ENCODE results near the gene ZNF630.
A peak's percentile ranks its signal among the peaks of the same experiment; 100 is the strongest.
"Not testable (repeated sequence)": the region's sequence is repeated elsewhere in the genome, so short reads cannot be mapped to it uniquely, and the experiment has no call there.

Gene ZNF630
- total RNA-seq: 0.91 to 9.6 (median 2.7) reads per million in 9 experiments

DNA sequence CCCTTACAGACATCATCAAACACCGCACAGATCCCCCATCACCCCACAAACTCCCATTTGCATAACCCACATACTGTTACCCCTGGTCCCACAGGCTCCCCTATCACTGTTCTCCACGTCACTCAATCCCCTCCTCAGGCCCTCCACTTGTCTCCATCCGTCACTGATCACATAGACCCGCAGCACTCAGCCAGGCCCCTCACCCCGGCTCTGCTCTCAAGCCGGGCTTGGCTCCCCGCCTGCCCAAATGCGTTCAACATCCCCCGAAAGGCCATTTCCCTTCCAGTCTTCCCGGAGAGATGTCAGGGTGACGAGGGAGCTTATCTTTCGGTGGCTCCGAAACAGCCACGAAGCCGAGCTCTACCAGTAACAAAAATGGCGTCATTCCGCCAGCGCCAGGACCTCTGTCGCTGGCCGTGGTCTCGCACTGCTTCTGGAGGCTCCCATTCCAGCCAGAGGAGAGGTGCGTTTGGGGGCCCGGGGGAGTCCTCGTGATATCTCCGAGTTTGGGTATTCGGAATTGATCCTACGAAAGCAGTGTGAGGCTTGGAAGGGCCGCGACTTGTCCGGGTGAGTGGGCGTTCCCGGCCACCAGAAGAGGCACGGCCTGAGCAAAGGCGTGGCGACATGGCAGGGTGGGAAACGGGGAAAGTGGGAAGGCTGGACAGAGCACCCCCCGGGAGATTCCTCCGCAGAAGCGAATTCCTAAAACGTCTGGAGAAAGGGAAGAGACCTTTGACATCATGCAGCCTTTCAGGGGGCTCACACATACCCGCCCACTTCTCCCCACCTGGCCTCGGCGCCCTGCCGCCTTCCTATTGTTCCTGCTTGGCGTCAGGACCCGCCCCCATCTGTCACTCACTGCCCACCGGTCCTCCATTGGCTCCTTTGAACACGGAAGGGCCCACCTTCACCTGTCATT lies at the start of gene ZNF630:
TSS of gene ZNF630 (minus strand) at position 577 of the 922 bp plus-strand sequence. CDS start 4,754 bp downstream, outside the sequence.
- ATAC-seq (replicated peaks): peak; percentile 89
- no peaks in the 10 kb centered on the region for H3K27me3 Mint-ChIP-seq
- H3K9me3 Mint-ChIP-seq: no peaks in the 10 kb centered on the region
- peak within 1 kb of the TSS; percentile 93 to 98 for H3K4me3 Mint-ChIP-seq
- no peaks in the 10 kb centered on the region for H3K36me3 Mint-ChIP-seq (ENCODE audit: insufficient read depth)
- H3K4me1 Mint-ChIP-seq (ENCODE audit: low read depth in 2 of 2): peaks cover 9 to 10% of the 10 kb centered on the region in 2 donors
- peak within 1 kb of the TSS; percentile 93 to 97 for H3K27ac Mint-ChIP-seq
- DNase-seq: peak; percentile 20 to 24 (median 21)

DNA sequence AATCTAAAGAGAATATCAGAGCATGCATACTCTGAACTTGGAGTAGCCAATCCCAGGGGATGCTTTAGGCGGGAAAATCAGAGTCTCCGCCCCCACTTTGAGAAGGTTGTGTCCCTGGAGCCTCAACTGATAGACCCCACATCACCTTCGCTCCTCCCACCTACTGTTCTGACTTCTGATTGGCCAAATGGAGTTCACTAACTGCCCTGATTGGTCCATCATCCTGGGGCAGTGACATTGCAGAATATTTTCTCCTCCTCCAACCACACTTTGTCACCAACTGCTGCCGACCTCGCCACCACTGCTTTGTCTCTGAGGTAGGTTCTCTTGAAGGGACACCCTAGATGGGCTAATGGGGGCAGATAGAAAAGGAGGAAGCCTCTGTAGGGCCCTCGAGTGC lies 36.3 kb upstream of the ZNF630 start:
- no peak for ATAC-seq (replicated peaks)
- peaks cover 5% of the 10 kb centered on the region for H3K36me3 Mint-ChIP-seq (ENCODE audit: insufficient read depth)
- H3K9me3 Mint-ChIP-seq: no peaks in the 10 kb centered on the region
- no peak overlapping the region for H3K27ac Mint-ChIP-seq
- no peaks in the 10 kb centered on the region for H3K27me3 Mint-ChIP-seq
- no peak for DNase-seq
- H3K4me3 Mint-ChIP-seq: no peak overlapping the region
- H3K4me1 Mint-ChIP-seq (ENCODE audit: low read depth in 2 of 2): no peaks in the 10 kb centered on the region

DNA sequence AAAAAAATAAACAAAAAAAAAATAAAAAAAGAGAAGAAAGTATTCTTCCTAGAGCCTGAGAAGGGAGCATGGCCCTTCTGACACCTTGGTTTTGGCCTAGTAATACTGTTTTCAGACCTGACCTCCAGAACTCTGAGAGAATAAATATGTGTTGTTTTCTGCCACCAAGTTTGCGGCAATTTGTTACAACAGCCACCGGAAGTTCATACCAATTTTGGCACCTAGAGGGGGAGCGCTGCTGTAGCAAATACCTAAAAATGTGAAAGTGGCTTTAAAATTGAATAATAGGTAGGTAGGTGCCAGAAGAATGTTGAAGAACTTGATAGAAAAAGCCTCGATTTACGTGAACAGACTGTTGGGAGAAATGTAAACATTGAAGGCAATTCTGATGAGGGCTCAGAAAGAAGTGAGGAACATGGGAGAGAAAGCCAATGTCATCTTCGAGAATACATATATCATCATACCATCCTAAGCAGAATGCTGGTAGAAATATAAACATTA lies 31.5 kb upstream of the ZNF630 start:
- no peak for ATAC-seq (replicated peaks)
- H3K4me3 Mint-ChIP-seq: no peak overlapping the region
- H3K4me1 Mint-ChIP-seq (ENCODE audit: low read depth in 2 of 2): no peaks in the 10 kb centered on the region
- H3K27ac Mint-ChIP-seq: no peak overlapping the region
- no peak for DNase-seq
- H3K27me3 Mint-ChIP-seq: no peaks in the 10 kb centered on the region
- no peaks in the 10 kb centered on the region for H3K9me3 Mint-ChIP-seq
- H3K36me3 Mint-ChIP-seq (ENCODE audit: insufficient read depth): peaks cover 5% of the 10 kb centered on the region

DNA sequence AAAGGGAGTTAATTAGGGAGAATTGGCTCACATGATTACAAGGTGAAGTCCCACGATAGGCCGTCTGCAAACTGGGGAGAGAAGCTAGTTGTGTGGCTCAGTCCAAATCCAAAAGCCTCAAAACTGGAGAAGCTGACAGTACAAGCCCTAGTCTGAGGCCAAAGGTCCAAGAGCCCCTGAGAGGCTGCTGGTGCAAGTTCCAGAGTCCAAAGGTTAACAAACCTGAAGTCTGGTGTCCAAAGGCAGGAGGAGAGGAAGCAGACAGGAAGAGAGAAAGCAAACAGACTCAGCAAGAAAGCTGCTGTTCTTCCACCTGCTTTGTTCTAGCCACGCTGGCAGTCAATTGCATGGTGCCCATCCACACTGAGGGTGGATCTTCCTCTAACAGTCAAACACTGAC lies 30.0 kb upstream of the ZNF630 start:
- H3K4me3 Mint-ChIP-seq: no peak overlapping the region
- no peaks in the 10 kb centered on the region for H3K9me3 Mint-ChIP-seq
- no peak overlapping the region for H3K27ac Mint-ChIP-seq
- no peak for DNase-seq
- no peak for ATAC-seq (replicated peaks)
- no peaks in the 10 kb centered on the region for H3K27me3 Mint-ChIP-seq
- H3K4me1 Mint-ChIP-seq (ENCODE audit: low read depth in 2 of 2): no peaks in the 10 kb centered on the region
- H3K36me3 Mint-ChIP-seq (ENCODE audit: insufficient read depth): peaks cover 5% of the 10 kb centered on the region

DNA sequence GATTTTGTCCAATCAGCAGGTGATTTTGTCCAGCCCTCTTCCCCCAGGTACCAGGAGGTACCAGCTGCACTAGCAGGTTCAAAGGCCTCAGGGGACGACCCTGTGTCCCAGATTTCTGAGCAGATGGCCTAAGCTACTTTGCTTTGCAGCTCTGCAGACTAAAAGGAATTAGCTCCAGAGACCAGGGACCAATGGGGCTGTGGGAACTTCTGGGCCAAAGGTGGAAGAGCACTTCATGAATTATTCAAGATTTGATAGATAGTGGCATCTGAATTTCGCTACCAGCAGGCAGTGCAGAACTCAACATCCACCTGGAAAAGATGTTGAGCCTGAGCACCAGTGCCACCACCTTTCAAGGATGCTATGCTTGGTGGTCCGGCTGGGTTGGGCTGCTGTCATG lies 21.1 kb upstream of the ZNF630 start:
- H3K36me3 Mint-ChIP-seq (ENCODE audit: insufficient read depth); H3K27ac Mint-ChIP-seq; H3K4me1 Mint-ChIP-seq (ENCODE audit: low read depth in 2 of 2): not testable (repeated sequence)

DNA sequence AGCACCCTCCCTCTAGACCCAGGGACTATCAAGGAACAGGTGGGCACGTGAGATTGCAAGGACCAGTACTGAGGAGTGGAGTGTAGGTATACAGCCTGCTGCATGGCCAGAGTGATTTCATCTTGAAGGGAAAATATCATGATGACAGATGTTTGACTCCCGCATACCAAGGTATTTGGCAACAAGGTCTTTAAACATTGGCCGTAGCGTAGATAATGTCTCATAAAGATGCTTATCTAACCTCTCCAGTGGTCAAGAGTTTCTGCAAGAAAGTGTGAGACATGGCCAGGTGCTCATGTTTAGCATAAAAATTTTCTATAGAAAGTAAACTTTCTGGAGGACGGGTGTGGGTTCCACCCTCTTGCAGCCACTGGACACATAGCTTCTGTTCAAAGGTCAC lies 18.7 kb upstream of the ZNF630 start:
- no peak for ATAC-seq (replicated peaks)
- Mint-ChIP-seq H3K9me3 (no peaks in the 10 kb centered on the region), H3K4me3 (no peak overlapping the region), H3K27me3 (no peaks in the 10 kb centered on the region), H3K27ac (no peak overlapping the region), H3K36me3 (ENCODE audit: insufficient read depth) (no peaks in the 10 kb centered on the region), H3K4me1 (ENCODE audit: low read depth in 2 of 2) (no peaks in the 10 kb centered on the region)
- no peak for DNase-seq

More for the DNA sequence above, 21.1 kb upstream of the ZNF630 start:
- H3K9me3 Mint-ChIP-seq; H3K27me3 Mint-ChIP-seq; H3K4me3 Mint-ChIP-seq; ATAC-seq (replicated peaks); DNase-seq: not testable (repeated sequence)

DNA sequence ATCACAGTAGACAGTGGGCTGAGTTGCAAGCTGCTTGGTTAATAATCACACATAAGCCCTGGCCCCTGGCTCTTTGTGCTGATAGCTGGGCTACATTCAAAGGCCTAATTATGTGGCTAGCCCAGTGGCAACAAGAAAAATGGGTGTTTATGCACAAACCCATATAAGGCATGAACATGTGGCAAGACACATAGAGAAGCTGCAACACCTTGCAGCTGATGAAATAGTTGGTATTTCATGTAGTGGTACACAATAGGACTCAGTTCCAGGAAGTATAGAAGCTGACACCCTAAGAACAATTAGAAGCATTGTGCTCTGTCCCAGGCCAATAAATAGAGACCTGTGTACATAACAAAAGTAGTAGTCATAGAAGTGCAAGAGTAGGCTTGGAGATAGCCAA lies 14.6 kb upstream of the ZNF630 start:
- ATAC-seq (replicated peaks) (no peak), DNase-seq (no peak)
- H3K4me1 Mint-ChIP-seq (ENCODE audit: low read depth in 2 of 2): no peaks in the 10 kb centered on the region
- no peaks in the 10 kb centered on the region for H3K27me3 Mint-ChIP-seq
- H3K9me3 Mint-ChIP-seq: no peaks in the 10 kb centered on the region
- no peak overlapping the region for H3K4me3 Mint-ChIP-seq
- no peak overlapping the region for H3K27ac Mint-ChIP-seq
- no peaks in the 10 kb centered on the region for H3K36me3 Mint-ChIP-seq (ENCODE audit: insufficient read depth)

DNA sequence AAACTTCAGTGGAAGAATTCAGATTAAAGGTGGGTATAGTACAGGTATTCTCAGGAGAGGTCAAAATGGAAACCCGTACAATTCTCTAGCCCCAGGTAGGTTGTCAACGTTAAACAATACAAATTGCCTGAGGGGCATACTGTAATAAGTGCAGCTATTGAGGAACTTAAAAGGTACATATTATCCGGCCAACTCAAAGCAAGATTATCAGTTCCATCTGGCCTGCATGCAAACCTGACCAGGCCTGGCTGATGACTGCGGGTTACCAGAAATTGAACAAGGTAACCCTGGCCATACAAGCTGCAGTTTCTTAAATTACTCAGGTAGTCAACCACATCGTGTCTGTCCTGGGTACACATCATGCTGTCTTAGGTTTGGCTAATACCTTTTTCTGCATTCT lies 12.3 kb upstream of the ZNF630 start:
- Mint-ChIP-seq H3K4me3 (no peak overlapping the region), H3K4me1 (ENCODE audit: low read depth in 2 of 2) (no peaks in the 10 kb centered on the region), H3K36me3 (ENCODE audit: insufficient read depth) (no peaks in the 10 kb centered on the region), H3K27me3 (no peaks in the 10 kb centered on the region), H3K27ac (no peak overlapping the region), H3K9me3 (no peaks in the 10 kb centered on the region)
- no peak for DNase-seq
- ATAC-seq (replicated peaks): no peak

DNA sequence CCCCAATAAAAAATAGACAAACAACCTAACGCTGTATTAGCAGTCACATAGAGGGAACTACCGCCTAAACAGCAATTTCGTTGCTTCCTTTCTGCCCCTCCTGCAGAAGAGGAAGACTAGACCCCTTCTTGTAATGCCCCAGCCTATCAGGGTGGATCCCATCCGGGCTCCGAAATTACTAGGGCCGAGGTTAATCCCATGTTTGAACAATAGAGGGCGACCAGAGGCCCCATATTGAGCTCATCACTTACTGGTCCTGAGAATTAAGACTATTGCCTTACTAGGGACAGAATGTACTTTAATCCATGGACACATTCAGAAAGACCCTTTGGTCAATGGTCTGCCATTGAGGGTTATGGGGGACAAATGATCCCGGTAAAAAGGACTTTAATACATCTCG lies 11.8 kb upstream of the ZNF630 start:
- Mint-ChIP-seq H3K27ac (peak overlapping the region in 1 of 2 donors; percentile 66), H3K36me3 (ENCODE audit: insufficient read depth) (no peaks in the 10 kb centered on the region), H3K9me3 (no peaks in the 10 kb centered on the region), H3K4me3 (no peak overlapping the region), H3K27me3 (no peaks in the 10 kb centered on the region), H3K4me1 (ENCODE audit: low read depth in 2 of 2) (no peaks in the 10 kb centered on the region)
- ATAC-seq (replicated peaks) (peak; percentile 63), DNase-seq (peak; percentile 10 to 29 (median 17))

DNA sequence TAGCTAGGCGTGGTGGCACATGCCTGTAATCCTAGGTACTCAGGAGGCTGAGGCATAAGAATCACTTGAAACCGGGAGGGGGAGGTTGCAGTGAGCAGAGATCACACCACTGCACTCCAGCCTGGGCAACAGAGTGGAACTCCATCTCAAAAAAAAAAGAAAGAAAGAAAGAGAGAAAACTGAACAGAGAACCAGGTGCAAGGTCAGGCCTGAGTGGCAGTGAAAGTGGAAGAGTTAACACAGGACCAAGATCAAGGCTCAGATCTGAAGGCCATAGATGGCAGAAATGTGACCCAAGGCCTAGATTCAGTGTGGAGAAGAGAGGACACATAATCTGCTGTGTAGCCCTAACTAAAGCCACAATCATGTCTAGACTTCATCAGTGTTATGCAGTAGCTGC lies 4.9 kb upstream of the ZNF630 start:
- Mint-ChIP-seq H3K9me3 (no peaks in the 10 kb centered on the region), H3K27ac (peak overlapping the region in 1 of 2 donors; percentile 51), H3K4me3 (no peak overlapping the region), H3K36me3 (ENCODE audit: insufficient read depth) (no peaks in the 10 kb centered on the region), H3K4me1 (ENCODE audit: low read depth in 2 of 2) (peaks cover 0 to under 1% of the 10 kb centered on the region in 2 donors), H3K27me3 (no peaks in the 10 kb centered on the region)
- ATAC-seq (replicated peaks) (no peak), DNase-seq (no peak)

DNA sequence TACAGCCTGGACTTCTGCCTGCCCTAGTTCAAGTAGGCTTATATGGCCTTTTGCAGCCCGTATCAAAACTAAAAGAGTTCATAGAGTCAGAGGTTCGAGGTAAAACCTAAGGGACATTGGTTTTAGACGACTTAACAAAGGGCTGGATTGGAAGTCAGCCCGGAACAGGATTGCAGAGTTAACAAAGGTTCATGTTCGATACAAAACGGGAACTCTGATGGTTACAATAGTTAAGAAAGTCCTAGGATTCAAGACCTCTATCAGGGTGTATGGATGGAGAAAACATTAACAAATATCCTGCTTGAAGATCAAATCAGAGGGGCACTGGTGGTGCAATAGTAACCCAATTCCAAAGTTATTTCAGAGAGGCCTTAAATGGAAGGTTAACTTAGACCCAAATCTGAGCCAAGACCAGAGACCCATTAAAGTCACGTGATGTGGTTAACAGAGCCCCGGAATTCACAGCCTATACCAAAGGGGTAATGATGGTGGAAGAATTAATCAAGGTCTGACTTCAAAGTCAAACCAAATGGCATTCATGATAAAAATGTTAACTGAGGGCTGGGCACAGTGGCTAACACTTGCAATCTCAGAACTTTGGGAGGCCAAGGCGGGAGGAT lies 656 bp upstream of the ZNF630 start:
- peak overlapping the region; percentile 93 to 98 for H3K4me3 Mint-ChIP-seq
- H3K27me3 Mint-ChIP-seq: no peaks in the 10 kb centered on the region
- H3K36me3 Mint-ChIP-seq (ENCODE audit: insufficient read depth): no peaks in the 10 kb centered on the region
- DNase-seq: no peak
- no peaks in the 10 kb centered on the region for H3K9me3 Mint-ChIP-seq
- no peak for ATAC-seq (replicated peaks)
- peak overlapping the region; percentile 93 to 97 for H3K27ac Mint-ChIP-seq
- H3K4me1 Mint-ChIP-seq (ENCODE audit: low read depth in 2 of 2): peaks cover 9 to 10% of the 10 kb centered on the region in 2 donors

DNA sequence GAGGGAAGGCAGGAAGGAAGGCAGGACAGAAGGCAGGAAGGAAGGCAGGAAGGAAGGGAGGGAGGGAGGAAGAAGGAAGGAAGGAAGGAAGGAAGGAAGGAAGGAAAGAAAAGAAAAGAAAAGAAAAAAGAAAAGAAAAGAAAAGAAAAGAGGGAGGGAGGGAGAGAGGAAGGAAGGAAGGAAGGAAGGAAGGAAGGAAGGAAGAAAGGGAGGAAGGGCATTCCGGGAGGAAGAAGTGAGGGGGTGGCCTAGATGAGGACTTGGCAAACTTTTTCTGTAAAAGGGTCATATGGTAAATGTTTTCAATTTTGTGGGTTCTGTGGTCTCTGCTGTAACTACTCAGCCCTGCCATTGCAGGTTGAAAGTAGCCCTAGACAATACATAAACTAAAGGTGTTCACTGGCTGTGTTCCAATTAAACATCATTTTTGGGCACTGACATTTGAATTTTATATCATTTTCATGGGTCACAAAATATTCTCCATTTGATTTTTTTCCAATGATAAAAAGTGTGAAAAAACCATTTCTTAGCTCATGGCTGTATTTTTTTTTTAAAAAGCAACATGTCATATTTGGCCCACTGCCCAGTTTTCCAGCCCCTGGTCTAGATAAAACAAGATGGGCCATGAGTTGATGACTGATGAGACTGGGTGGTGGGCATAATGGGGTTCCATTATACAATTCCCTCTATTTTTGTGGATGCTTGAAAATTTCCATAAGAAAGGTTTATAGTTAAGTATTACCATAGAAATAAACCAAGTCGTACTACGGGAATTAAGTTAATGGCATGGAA lies 3.1 kb downstream of the ZNF630 start:
- Mint-ChIP-seq H3K27me3 (no peaks in the 10 kb centered on the region), H3K4me1 (ENCODE audit: low read depth in 2 of 2) (peaks cover 9 to 10% of the 10 kb centered on the region in 2 donors), H3K9me3 (no peaks in the 10 kb centered on the region), H3K27ac (peak overlapping the region in 1 of 2 donors; percentile 90), H3K36me3 (ENCODE audit: insufficient read depth) (no peaks in the 10 kb centered on the region), H3K4me3 (no peak overlapping the region)
- DNase-seq (no peak), ATAC-seq (replicated peaks) (no peak)

DNA sequence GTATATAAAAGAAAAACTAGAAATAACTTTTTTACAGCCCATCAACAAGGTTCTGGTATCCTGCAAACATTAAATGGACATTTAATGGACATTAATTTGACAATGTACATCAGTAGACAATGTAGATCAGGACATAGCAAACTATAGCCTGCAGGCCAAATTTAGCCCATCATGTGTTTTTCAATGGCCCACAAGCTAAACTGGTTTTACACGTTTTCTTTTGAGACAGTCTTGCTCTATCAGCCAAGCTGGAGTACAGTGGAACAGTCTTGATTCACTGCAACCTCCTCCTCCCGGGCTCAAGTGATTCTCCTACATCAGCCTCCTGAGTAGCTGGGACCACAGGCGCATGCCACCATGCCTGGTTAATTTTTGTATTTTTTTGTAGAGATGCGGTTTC lies 7.2 kb downstream of the ZNF630 start:
- Mint-ChIP-seq H3K27ac (no peak overlapping the region), H3K27me3 (no peaks in the 10 kb centered on the region), H3K4me3 (no peak overlapping the region), H3K9me3 (no peaks in the 10 kb centered on the region), H3K4me1 (ENCODE audit: low read depth in 2 of 2) (peaks cover 0 to 2% of the 10 kb centered on the region in 2 donors), H3K36me3 (ENCODE audit: insufficient read depth) (peaks cover 10% of the 10 kb centered on the region)
- no peak for ATAC-seq (replicated peaks)
- DNase-seq: no peak
